ENCODE data around the gene UBR4. TPM values are rescaled to one million over a fixed set of nuclear protein-coding genes. Genes with fewer than 3 reads are reported as not detected.

Gene UBR4
- total RNA-seq, 1 experiment from 2014 or later = 107 TPM

DNA sequence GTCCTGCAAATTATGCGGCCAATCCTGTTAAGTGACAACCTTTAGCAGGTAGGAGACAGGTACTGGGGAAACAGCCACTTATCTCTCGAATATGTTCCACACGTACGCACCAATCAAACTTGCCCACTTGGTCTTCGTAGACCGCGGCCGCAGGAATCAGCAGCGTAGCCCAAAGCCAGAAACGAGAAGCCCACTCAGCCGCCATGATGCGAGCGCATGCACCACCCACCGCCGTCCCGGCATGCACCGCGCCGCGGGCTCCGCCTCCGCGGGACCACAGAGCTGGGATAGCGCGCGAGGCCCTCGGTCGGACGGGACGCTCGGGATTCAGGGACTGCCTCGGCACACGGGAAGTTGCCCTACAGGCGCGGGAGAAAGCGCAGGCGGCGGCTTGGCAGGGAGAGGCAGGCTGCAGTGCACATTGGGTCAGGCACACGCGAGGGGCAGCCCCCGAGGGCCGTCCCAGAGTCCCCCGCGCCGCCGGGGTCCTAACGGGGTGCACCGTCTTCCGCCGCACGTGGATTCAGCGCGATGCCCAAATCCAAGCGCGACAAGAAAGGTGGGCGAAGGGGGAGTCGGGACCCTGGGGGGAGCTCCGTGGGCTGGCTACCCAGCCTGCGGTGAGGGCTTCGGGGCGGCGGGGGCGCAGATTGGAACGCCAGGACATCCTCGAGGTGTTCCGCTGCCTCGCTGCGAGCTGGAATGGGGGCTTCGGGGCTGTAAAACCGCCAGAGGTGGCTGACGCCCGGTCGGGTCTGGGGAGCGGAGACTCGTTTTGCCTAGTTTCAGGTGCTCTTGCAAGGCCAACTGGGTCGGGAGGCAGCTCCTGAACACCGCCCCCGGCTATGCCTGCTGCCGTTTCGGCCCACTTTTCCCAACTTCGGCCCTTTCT is 41.5 kb upstream of the UBR4 start, which contains the start of the genes EMC1 and MRTO4:
Gene EMC1, minus strand, starts transcription at position 220 of the 892 bp plus-strand sequence. Its CDS starts 15 bp downstream, at position 205.
Gene MRTO4, plus strand, starts transcription at position 501 of the 892 bp plus-strand sequence. Its CDS starts 31 bp downstream, at position 532.
- Histone ChIP-seq H3K9me2 (ENCODE audit: insufficient read depth) (no peaks in the 10 kb centered on the region), H2AFZ (ENCODE audit: low read depth, low read length, poor library complexity, severe bottlenecking) (peak within 1 kb of the TSS; percentile 18), H3K27me3 (ENCODE audit: insufficient read depth, low read length) (no peaks in the 10 kb centered on the region), H3K4me2 (ENCODE audit: low read length) (peak within 1 kb of the TSS; percentile 84), H3K4me1 (ENCODE audit: control insufficient read depth in 1 of 2, insufficient read depth in 2 of 2, low read length in 2 of 2) (peaks cover 17 to 22% of the 10 kb centered on the region in 2 experiments), H3K27ac (ENCODE audit: low read depth, low read length) (peak within 1 kb of the TSS; percentile 98), H3K36me3 (ENCODE audit: control insufficient read depth in 1 of 2, insufficient read depth in 2 of 2, low read length in 2 of 2) (peaks cover 9 to 30% of the 10 kb centered on the region in 2 experiments; a peak in 3 of 4 replicates), H3K9me3 (ENCODE audit: control insufficient read depth in 1 of 2, insufficient read depth in 1 of 2, low read depth in 1 of 2, low read length in 2 of 2) (no peaks in the 10 kb centered on the region), H3K4me3 (replicated peaks in 1 of 2; ENCODE audit: low read depth in 1 of 2, low read length in 2 of 2) (peak within 1 kb of the TSS; percentile 100), H3K9ac (ENCODE audit: low read length) (peak within 1 kb of the TSS; percentile 97), H3K79me2 (ENCODE audit: insufficient read depth, low read length) (peaks cover 100% of the 10 kb centered on the region), H4K20me1 (ENCODE audit: insufficient read depth) (peaks cover 17% of the 10 kb centered on the region; the same call in 1 of the 2 replicates)
- CTCF ChIA-PET = interaction anchor here (1.1 kb wide), 1 partner anchor 10 kb away, joined by 3 read pairs; no protein-coding TSS in a partner anchor
- intact Hi-C loops (cut with micrococcal nuclease) = loop anchor here (5.0 kb wide), 1 partner anchor 396 kb away; no protein-coding TSS in a partner anchor
- DNase-seq (ENCODE audit: low read depth, low spot score) = peak; percentile 48
- peak; percentile 85 for ATAC-seq
- RAD21 ChIA-PET (ENCODE audit: low non-redundant PET in 1 of 2, low total read pairs in 2 of 2, uncharacterized antibody in 2 of 2, unreplicated experiment in 2 of 2) = no interaction called here
- BruUV-seq (replicated peaks) = TSS peak; percentile 67
- POLR2A ChIA-PET = interaction anchor here (1.0 to 1.6 kb wide), 2 partner anchors 10 to 39 kb away, joined by 3 to 7 read pairs; no protein-coding TSS in a partner anchor
- TF ChIP-seq CBX3 (IDR thresholded peaks at IDR 0.05; ENCODE audit: low read depth) (no peak), MAX (IDR thresholded peaks at IDR 0.05) (peak; percentile 99), ELF1 (IDR thresholded peaks at IDR 0.05; ENCODE audit: borderline replicate concordance, low read depth) (no peak), TCF7L2 (IDR thresholded peaks at IDR 0.05; ENCODE audit: borderline replicate concordance, extremely low read depth, insufficient read depth, insufficient read length) (no peak), ZFX (IDR thresholded peaks at IDR 0.05) (peak; percentile 52; the same call in 1 of the 2 replicates), RAD21 (IDR thresholded peaks at IDR 0.05; ENCODE audit: low read depth) (no peak), EZH2phosphoT487 (IDR thresholded peaks at IDR 0.05; ENCODE audit: borderline replicate concordance) (no peak), SIN3A (IDR thresholded peaks at IDR 0.05; ENCODE audit: low read depth) (peak; percentile 97), ZNF274 (IDR thresholded peaks at IDR 0.05; ENCODE audit: low read depth, low read length) (no peak), EZH2 (IDR thresholded peaks at IDR 0.05) (no peak), ZBTB33 (IDR thresholded peaks at IDR 0.05; ENCODE audit: extremely low read depth, insufficient replicate concordance, low read length) (peak; percentile 11), SRF (IDR thresholded peaks at IDR 0.05; ENCODE audit: low read depth) (no peak; the same call in 1 of the 2 replicates), FOSL1 (IDR thresholded peaks at IDR 0.05; ENCODE audit: low read depth) (no peak), POLR2AphosphoS5 (IDR thresholded peaks at IDR 0.05; ENCODE audit: low read depth, low read length) (peak; percentile 83), CTCF (IDR thresholded peaks at IDR 0.05 in 2 of 3, conservative IDR thresholded peaks at IDR 0.05 in 1 of 3; ENCODE audit: borderline replicate concordance in 1 of 3, insufficient read depth in 1 of 3, low read depth in 2 of 3, low read length in 2 of 3) (no peak)
- TF ChIP-seq, protein P1, sequence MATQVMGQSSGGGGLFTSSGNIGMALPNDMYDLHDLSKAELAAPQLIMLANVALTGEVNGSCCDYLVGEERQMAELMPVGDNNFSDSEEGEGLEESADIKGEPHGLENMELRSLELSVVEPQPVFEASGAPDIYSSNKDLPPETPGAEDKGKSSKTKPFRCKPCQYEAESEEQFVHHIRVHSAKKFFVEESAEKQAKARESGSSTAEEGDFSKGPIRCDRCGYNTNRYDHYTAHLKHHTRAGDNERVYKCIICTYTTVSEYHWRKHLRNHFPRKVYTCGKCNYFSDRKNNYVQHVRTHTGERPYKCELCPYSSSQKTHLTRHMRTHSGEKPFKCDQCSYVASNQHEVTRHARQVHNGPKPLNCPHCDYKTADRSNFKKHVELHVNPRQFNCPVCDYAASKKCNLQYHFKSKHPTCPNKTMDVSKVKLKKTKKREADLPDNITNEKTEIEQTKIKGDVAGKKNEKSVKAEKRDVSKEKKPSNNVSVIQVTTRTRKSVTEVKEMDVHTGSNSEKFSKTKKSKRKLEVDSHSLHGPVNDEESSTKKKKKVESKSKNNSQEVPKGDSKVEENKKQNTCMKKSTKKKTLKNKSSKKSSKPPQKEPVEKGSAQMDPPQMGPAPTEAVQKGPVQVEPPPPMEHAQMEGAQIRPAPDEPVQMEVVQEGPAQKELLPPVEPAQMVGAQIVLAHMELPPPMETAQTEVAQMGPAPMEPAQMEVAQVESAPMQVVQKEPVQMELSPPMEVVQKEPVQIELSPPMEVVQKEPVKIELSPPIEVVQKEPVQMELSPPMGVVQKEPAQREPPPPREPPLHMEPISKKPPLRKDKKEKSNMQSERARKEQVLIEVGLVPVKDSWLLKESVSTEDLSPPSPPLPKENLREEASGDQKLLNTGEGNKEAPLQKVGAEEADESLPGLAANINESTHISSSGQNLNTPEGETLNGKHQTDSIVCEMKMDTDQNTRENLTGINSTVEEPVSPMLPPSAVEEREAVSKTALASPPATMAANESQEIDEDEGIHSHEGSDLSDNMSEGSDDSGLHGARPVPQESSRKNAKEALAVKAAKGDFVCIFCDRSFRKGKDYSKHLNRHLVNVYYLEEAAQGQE (IDR thresholded peaks at IDR 0.05; ENCODE audit: low read depth) = no peak
- TF ChIP-seq, protein P2, sequence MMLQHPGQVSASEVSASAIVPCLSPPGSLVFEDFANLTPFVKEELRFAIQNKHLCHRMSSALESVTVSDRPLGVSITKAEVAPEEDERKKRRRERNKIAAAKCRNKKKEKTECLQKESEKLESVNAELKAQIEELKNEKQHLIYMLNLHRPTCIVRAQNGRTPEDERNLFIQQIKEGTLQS (IDR thresholded peaks at IDR 0.05) = no peak

Measured in HCT116 (cell line).